K562 (cell line): Measurements from ENCODE around the gene MGP. TPM values are rescaled to one million over a fixed set of nuclear protein-coding genes. Genes with fewer than 3 reads are reported as not detected.

Experiments used
- ATAC-seq: fragments of 200-7000 bp; cut with Tn5 transposase; 3 replicates; pipeline ENCODE4 v1.9.1; 2020; ENCODE audit warnings: moderate library complexity
- BruUV-seq: library from RNA; stranded (reverse); fragments of 400-500 nt; replicated peaks from 2 replicates; lab custom pipeline; 2021; lab: Mats Ljungman, UMichigan
- CTCF ChIA-PET: fragments of 300-600 bp; formaldehyde crosslinking; extraction: SDS; loops from one replicate; lab custom pipeline; 2021; ENCODE audit warnings: low intra/inter-chr PET ratio; lab: Yijun Ruan, JAX
- POLR2A ChIA-PET: fragments of 300-600, 350-650 bp; sonication (Branson Sonifier 250); formaldehyde crosslinking; extraction: SDS; loops from one replicate; lab custom pipeline; 2021; ENCODE audit warnings: antibody characterized with exemption, inconsistent platforms; lab: Yijun Ruan, JAX
- DNase-seq, 4 experiments: peaks; one replicate each; pipeline versions ENCODE4 v3.0.0 to v3.0.0-alpha.2; 2011 to 2018; ENCODE audit warnings: low spot score in 3 of 4, mixed read lengths in 3 of 4; ENCODE audit errors: extremely low read depth in 1 of 4
- FAIRE-seq: peaks from 2 replicates; lab custom pipeline; 2011; peaks lifted over from hg19 to GRCh38; lab: Jason Lieb, UNC
- H2AFZ ChIP-seq: 2 replicates; pipeline ENCODE4 v1.6.0; 2011; ENCODE audit warnings: low read depth, low read length, control low read depth, inconsistent platforms
- H3K27ac ChIP-seq: fragments of 200-600 bp; 3 replicates; pipeline ENCODE4 v1.8.0; 2011; ENCODE audit warnings: low read depth, mild to moderate bottlenecking, control low read depth, inconsistent platforms, low read length, moderate library complexity, mixed read lengths; ENCODE audit errors: extremely low read depth
- H3K27me3 ChIP-seq, 2 experiments: fragments of 300-600 bp in 1 of 2; 2 replicates in 1 of 2; 3 replicates in 1 of 2; pipeline versions ENCODE4 v1.6.0 to v1.8.0; 2011; ENCODE audit warnings: inconsistent platforms in 2 of 2, low read length in 2 of 2, mild to moderate bottlenecking in 1 of 2, mixed read lengths in 1 of 2, moderate library complexity in 1 of 2; ENCODE audit not compliant: control insufficient read depth in 2 of 2, insufficient read depth in 2 of 2
- H3K36me3 ChIP-seq: fragments of 300-600 bp; 3 replicates; pipeline ENCODE4 v1.8.0; 2011; ENCODE audit warnings: mild to moderate bottlenecking, low read length, inconsistent platforms; ENCODE audit not compliant: control insufficient read depth, insufficient read depth
- H3K4me1 ChIP-seq, 2 experiments: fragments of 200-600 bp in 1 of 2; replicated peaks in 1 of 2; 2 replicates in 1 of 2; 3 replicates in 1 of 2; pipeline versions ENCODE4 v1.5.1 to v1.8.0; 2011; ENCODE audit warnings: inconsistent platforms in 2 of 2, low read length in 2 of 2, mild to moderate bottlenecking in 1 of 2, mixed read lengths in 1 of 2, moderate library complexity in 1 of 2; ENCODE audit not compliant: control insufficient read depth in 2 of 2, insufficient read depth in 2 of 2
- H3K4me2 ChIP-seq: 2 replicates; pipeline ENCODE4 v1.6.1; 2011; ENCODE audit warnings: low read length, control low read depth, inconsistent platforms, mixed read lengths; ENCODE audit not compliant: insufficient read depth
- H3K4me3 ChIP-seq: fragments of 200-600 bp; sonication (generic), shearing (Covaris generic); 2 replicates; pipeline ENCODE4 v1.5.1; 2016; ENCODE audit warnings: control low read depth, inconsistent platforms
- H3K79me2 ChIP-seq: fragments of 200-600 bp; 3 replicates; pipeline ENCODE4 v1.8.0; 2011; ENCODE audit warnings: low read length, inconsistent platforms; ENCODE audit not compliant: control insufficient read depth, insufficient read depth
- H3K9ac ChIP-seq, 2 experiments: 2 replicates each; pipeline versions ENCODE4 v1.6.0 to v1.6.1; 2011; ENCODE audit warnings: low read depth in 2 of 2, low read length in 2 of 2, control low read depth in 1 of 2, inconsistent platforms in 1 of 2, mild to moderate bottlenecking in 1 of 2, mixed read lengths in 1 of 2; ENCODE audit not compliant: insufficient read depth in 1 of 2
- H3K9me1 ChIP-seq: one replicate; pipeline ENCODE4 v1.6.0; 2011; ENCODE audit warnings: inconsistent platforms, mild to moderate bottlenecking, low read length, moderate library complexity; ENCODE audit not compliant: control insufficient read depth, insufficient read depth
- H3K9me3 ChIP-seq: replicated peaks from 2 replicates; pipeline ENCODE4 v1.5.1; 2011; ENCODE audit warnings: low read depth, low read length, inconsistent platforms; ENCODE audit not compliant: control insufficient read depth, insufficient read depth
- H4K20me1 ChIP-seq: replicated peaks from 2 replicates; pipeline ENCODE4 v1.6.1; 2011; ENCODE audit warnings: low read length, inconsistent platforms, mixed read lengths; ENCODE audit not compliant: control insufficient read depth, insufficient read depth
- ESRRA ChIP-seq: fragments of 450-650 bp; IDR thresholded peaks from 2 replicates; pipeline ENCODE4 v1.6.1; 2014; ENCODE audit warnings: low read depth, mild to moderate bottlenecking, moderate library complexity, borderline replicate concordance
- GTF2F1 ChIP-seq: IDR thresholded peaks from 2 replicates; pipeline ENCODE4 v1.6.1; 2011; ENCODE audit warnings: low read depth, low read length, improper control_type of control experiment
- HDAC2 ChIP-seq: fragments of 450-650 bp; IDR thresholded peaks from 2 replicates; pipeline ENCODE4 v1.6.1; 2016; ENCODE audit warnings: mild to moderate bottlenecking
- KAT7 ChIP-seq: sonication (generic); formaldehyde crosslinking; IDR thresholded peaks from 2 replicates; pipeline ENCODE4 v1.8.0; 2022; ENCODE audit warnings: missing genetic modification reagents, mild to moderate bottlenecking, borderline replicate concordance
- MBD2 ChIP-seq: sonication (generic); IDR thresholded peaks from 2 replicates; pipeline ENCODE4 v1.6.1; 2016; ENCODE audit warnings: low read depth, borderline replicate concordance
- MYNN ChIP-seq, 2 experiments: sonication (generic); formaldehyde crosslinking in 1 of 2; IDR thresholded peaks; 2 replicates each; pipeline versions ENCODE4 v1.5.0 to v1.6.1; 2016 to 2020; ENCODE audit warnings: antibody characterized with exemption in 1 of 2, missing genetic modification reagents in 1 of 2
- NR2C1 ChIP-seq, 2 experiments: fragments of 450-650 bp; IDR thresholded peaks; 2 replicates each; pipeline ENCODE4 v1.6.1; 2017; ENCODE audit warnings: mild to moderate bottlenecking in 2 of 2, antibody characterized with exemption in 1 of 2, inconsistent platforms in 1 of 2, missing compliant biosample characterization in 1 of 2, missing genetic modification characterization in 1 of 2
- POLR2B ChIP-seq: fragments of 450-650 bp; IDR thresholded peaks from 2 replicates; pipeline ENCODE4 v1.6.1; 2018; ENCODE audit warnings: low read depth; ENCODE audit not compliant: partially characterized antibody
- PPARD ChIP-seq: fragments of 250-450 bp; sonication (Bioruptor Pico); IDR thresholded peaks from 2 replicates; pipeline ENCODE4 v1.8.0; 2022; ENCODE audit warnings: inconsistent platforms, mild to moderate bottlenecking, moderate library complexity
- RNF2 ChIP-seq: sonication (generic); IDR thresholded peaks from 2 replicates; pipeline ENCODE4 v1.6.1; 2016
- ZNF584 ChIP-seq: fragments of 200-800 bp; sonication (Bioruptor generic); IDR thresholded peaks from 2 replicates; pipeline ENCODE4 v1.6.1; 2016; ENCODE audit warnings: low read depth, mild to moderate bottlenecking, missing genetic modification characterization, missing compliant biosample characterization
- ZNF695 ChIP-seq: fragments of 450-650 bp; formaldehyde crosslinking; IDR thresholded peaks from 2 replicates; pipeline ENCODE4 v1.4.0; 2020; ENCODE audit warnings: mild to moderate bottlenecking, moderate library complexity
- WGBS: fragments of 100-300 bp; shearing (Covaris generic); methylation state at CpG from one replicate; pipeline ENCODE4 v1.1.6; 2016; ENCODE audit warnings: low coverage, mixed read lengths; ENCODE audit not compliant: insufficient coverage; ENCODE audit errors: missing lambda C conversion rate; 5-methylcytosine and 5-hydroxymethylcytosine counted together
- in situ Hi-C: fragments of 300-500 bp; cut with MboI; formaldehyde crosslinking; loops from 4 replicates; pipeline ENCODE4 v1.15.0; 2018; ENCODE audit warnings: inconsistent platforms, mixed read lengths
- intact Hi-C: fragments of 100-400 bp; cut with micrococcal nuclease; formaldehyde crosslinking; loops from 2 replicates; pipeline ENCODE4 v1.14.2; 2022
- polyA plus RNA-seq, 8 experiments: library from polyadenylated mRNA; depleted of rRNA in 4 of 8; stranded (reverse) in 5 of 8; unstranded in 3 of 8; fragments of >200 nt; fragmentation: Nextera tagmentation in 2 of 8; fragmentation: Illumina TruSeq in 1 of 8; extraction: Ambion mirVana in 2 of 8; extraction: Trizol in 1 of 8; gene quantifications; 2 replicates each; pipeline versions ENCODE4 v1.2.1 to v1.2.3, GENCODE V29; 2011 to 2014; ENCODE audit warnings: inconsistent platforms in 1 of 8, missing spikeins in 1 of 8
- total RNA-seq, 7 experiments: library from RNA; depleted of rRNA in 6 of 7; stranded (reverse); fragments of >200 nt in 6 of 7; fragmentation: Illumina TruSeq in 2 of 7; extraction: Trizol in 2 of 7; gene quantifications; 2 replicates each; pipeline versions ENCODE4 v1.2.1 to v1.2.3, GENCODE V29; 2011 to 2021; ENCODE audit warnings: low replicate concordance in 1 of 7
- TF ChIP-seq, protein P1 (sequence below): fragments of 450-650 bp; formaldehyde crosslinking; IDR thresholded peaks from 2 replicates; pipeline ENCODE4 v1.4.0; 2020; ENCODE audit warnings: mild to moderate bottlenecking, mixed read lengths
- TF ChIP-seq, protein P2 (sequence below): fragments of 250-450 bp; sonication (Bioruptor Pico); IDR thresholded peaks from 2 replicates; pipeline ENCODE4 v1.8.0; 2022; ENCODE audit warnings: inconsistent platforms, mild to moderate bottlenecking, moderate library complexity, borderline replicate concordance

The MGP gene
- total and polyA plus RNA-seq, 9 of the 15 experiments (the other 6 are each of a cell fraction or from before 2014, with no cell fraction given), result 1.2 TPM; not detected in 8

DNA sequence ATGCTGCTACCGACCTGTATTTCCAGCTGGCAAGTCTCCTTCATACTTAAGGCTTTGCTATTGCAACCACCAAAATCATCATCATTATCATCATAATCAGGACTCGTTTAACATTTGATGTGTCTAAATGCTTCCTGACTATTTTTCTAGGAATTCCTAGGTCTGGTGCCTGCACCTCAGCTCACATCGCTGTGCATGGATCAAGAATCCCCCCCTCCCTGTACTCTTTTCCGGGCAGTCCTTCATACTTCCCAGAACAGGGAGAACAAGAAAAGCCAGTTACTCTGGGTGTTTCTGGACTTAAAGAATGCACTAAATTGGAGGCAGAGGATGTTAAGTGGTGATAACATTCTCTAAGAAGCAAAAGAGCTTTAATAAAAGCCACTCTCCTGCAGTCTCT lies 43.3 kb upstream of the MGP start:
- TF ChIP-seq ZNF584 (CRISPR knock-in tag), result no peak
- TF ChIP-seq POLR2B, result no peak
- TF ChIP-seq, protein P1, sequence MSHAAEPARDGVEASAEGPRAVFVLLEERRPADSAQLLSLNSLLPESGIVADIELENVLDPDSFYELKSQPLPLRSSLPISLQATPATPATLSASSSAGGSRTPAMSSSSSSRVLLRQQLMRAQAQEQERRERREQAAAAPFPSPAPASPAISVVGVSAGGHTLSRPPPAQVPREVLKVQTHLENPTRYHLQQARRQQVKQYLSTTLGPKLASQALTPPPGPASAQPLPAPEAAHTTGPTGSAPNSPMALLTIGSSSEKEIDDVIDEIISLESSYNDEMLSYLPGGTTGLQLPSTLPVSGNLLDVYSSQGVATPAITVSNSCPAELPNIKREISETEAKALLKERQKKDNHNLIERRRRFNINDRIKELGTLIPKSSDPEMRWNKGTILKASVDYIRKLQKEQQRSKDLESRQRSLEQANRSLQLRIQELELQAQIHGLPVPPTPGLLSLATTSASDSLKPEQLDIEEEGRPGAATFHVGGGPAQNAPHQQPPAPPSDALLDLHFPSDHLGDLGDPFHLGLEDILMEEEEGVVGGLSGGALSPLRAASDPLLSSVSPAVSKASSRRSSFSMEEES, result no peak
- no peak for TF ChIP-seq NR2C1 (IDR thresholded peaks at IDR 0.05)
- no peak for TF ChIP-seq NR2C1 (tag; IDR thresholded peaks at IDR 0.05)
- TF ChIP-seq ZNF695 (CRISPR knock-in tag), result no peak
- TF ChIP-seq RNF2, result no peak
- TF ChIP-seq, protein P2, sequence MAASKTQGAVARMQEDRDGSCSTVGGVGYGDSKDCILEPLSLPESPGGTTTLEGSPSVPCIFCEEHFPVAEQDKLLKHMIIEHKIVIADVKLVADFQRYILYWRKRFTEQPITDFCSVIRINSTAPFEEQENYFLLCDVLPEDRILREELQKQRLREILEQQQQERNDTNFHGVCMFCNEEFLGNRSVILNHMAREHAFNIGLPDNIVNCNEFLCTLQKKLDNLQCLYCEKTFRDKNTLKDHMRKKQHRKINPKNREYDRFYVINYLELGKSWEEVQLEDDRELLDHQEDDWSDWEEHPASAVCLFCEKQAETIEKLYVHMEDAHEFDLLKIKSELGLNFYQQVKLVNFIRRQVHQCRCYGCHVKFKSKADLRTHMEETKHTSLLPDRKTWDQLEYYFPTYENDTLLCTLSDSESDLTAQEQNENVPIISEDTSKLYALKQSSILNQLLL (CRISPR knock-in tag), result no peak
- no peak for TF ChIP-seq GTF2F1
- no peak for TF ChIP-seq KAT7 (CRISPR knock-in tag)
- no peak for TF ChIP-seq PPARD (CRISPR knock-in tag)
- TF ChIP-seq HDAC2, result no peak
- TF ChIP-seq ESRRA, result no peak
- no peak for TF ChIP-seq MYNN (IDR thresholded peaks at IDR 0.05)
- TF ChIP-seq MYNN (CRISPR knock-in tag; IDR thresholded peaks at IDR 0.05), result no peak
- no peak for TF ChIP-seq MBD2
- intact Hi-C loops (loop anchor here (10.0 kb wide), 1 partner anchor 84 kb away; the partner anchor contains the start of gene ART4), in situ Hi-C loops (no loop called here)
- Histone ChIP-seq H3K9me1 (no peaks in the 10 kb centered on the region), H2AFZ (no peak overlapping the region), H3K27ac (no peak overlapping the region), H3K4me2 (no peak overlapping the region), H3K27me3 (no peaks in the 10 kb centered on the region), H3K9ac (no peak overlapping the region), H4K20me1 (no peaks in the 10 kb centered on the region), H3K9me3 (no peaks in the 10 kb centered on the region), H3K36me3 (no peaks in the 10 kb centered on the region), H3K4me1 (no peaks in the 10 kb centered on the region; a peak in 1 of 5 replicates), H3K4me3 (no peak overlapping the region), H3K79me2 (no peaks in the 10 kb centered on the region)
- WGBS, result 3% methylated on average over 4 of the region's 4 CpGs
- FAIRE-seq (no peak), ATAC-seq (no peak), DNase-seq (no peak)
- ChIA-PET POLR2A (no interaction called here), CTCF (no interaction called here)
- BruUV-seq, result no TSS peak
